ENCODE data around the gene ALDH16A1.

The ALDH16A1 gene

DNA sequence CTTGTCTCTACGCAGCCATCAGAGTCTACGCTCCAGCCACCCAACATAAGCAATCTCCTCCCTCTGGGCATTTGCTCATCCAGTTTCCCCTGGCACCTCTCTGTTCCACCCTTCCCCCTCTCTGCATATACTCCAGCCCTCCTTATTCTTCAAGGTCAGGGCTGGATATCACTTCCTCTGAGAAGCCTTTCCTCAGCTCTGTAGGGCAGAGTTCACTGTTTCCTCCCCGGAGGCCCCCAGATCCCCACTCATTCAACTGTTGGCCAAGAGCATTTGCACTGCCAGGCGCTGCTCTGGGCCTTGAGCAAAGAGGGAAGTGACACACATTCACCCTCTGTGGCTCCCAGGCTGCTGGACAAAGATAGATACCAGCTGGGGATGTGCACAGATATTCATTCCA lies 62.7 kb downstream of the ALDH16A1 start:
- DNase-seq (ENCODE audit: low read depth), result no peak

- no peak for DNase-seq (ENCODE audit: low read depth)
Observed at GRCh38 chr19:49518033-49518432, 65.0 kb downstream of the ALDH16A1 start.
